CD4-positive, alpha-beta T cell treated with Interleukin-2 at 100 ng/mL for 4 hours (primary cell): ENCODE data around the gene TRAF3.

Experiments
- DNase-seq: peaks from one replicate; pipeline ENCODE4 v3.0.0-alpha.2; 2020; ENCODE audit warnings: low spot score

TRAF3 gene, protein sequence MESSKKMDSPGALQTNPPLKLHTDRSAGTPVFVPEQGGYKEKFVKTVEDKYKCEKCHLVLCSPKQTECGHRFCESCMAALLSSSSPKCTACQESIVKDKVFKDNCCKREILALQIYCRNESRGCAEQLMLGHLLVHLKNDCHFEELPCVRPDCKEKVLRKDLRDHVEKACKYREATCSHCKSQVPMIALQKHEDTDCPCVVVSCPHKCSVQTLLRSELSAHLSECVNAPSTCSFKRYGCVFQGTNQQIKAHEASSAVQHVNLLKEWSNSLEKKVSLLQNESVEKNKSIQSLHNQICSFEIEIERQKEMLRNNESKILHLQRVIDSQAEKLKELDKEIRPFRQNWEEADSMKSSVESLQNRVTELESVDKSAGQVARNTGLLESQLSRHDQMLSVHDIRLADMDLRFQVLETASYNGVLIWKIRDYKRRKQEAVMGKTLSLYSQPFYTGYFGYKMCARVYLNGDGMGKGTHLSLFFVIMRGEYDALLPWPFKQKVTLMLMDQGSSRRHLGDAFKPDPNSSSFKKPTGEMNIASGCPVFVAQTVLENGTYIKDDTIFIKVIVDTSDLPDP

DNA sequence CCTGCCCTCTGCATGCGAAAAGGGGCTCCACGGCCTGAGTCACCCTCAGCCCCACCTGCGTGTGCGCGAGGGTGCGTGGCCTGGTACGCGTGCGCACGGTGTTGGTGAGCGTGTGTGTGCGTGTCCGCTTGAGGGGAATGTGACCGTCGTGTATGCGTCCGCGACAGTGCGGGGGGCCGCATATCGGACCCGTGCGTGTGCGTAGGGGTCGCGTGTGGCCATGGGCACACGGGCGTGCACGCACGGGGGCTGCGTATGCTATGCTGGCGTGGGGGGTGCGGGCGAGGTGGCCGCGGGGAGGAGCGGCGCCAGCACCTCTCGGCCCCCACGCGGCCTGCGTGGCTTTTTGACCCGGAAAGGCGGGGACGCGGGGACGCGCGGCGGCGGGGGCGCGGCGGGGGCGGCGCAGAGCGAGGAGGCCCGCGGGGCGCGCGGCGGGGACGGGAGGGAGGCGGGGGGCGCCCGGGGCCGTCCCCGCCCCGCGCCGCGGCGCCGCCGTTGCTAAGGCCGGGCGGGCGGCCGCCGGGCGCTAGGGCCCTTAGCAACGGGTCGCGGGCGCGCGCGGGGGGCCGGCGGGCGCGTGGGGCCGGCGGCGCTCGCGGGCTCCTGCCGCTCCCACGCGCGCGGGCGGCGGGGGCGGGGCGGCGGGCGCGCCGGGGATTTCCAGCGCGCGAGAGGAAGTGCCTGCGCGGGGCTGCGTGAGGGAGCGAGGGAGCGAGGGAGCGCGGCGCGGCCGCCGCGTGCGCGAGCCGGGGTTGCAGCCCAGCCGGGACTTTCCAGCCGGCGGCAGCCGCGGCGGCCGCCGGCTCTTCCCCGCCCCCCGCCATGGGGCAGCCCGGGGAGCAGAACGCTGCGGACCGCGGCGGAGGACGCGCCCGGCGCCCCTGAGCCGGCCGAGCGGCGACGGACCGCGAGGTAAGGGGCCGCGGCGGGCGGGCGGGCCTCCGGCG is at the start of gene TRAF3:
TSS of gene TRAF3 (plus strand) at position 689 of the 950 bp plus-strand sequence. CDS start 92,753 bp downstream, outside the sequence.
- DNase-seq = peak; percentile 89

- DNase-seq = no peak
These were observed 48.7 kb upstream of the TRAF3 start for GRCh38 chr14:102728501-102728900.

DNA sequence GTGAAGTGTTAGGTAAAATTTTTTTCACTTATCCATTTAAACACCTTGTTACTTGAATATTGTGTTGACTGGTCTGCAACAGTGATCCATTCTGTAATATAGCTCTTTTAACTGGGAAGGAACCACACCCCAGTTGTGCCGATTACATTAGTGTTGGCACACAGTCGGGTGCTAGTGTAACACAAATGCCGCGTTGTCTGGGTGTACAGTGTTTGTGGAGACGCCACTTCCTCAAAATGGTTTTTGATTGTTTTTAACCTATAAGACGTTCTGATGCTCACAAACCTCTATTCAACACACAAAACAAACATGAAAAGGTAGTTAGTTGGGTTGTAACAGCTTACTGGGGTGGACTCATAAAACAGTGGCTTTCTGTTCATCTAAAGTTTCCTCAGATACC is 48.0 kb upstream of the TRAF3 start:
- no peak for DNase-seq

DNA sequence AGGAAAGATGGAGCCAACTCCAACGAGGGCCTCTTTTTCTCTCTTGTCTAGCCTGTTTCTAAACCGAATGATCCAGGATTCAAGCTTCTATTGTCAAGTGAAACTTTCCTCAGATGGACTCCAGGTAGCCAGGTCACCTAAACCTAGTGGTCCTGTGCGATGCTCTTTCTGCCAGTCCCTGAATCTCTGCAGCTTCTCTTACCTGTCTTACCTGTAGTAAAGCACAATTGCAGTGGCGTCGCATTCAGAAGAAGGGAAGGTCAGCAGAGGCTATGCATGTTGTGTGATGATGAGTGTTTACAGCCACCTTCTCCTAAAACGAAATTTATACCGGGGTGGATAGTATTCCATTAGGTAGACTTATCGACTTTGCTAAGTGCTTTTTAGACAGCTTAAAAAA is 47.4 kb upstream of the TRAF3 start:
- no peak for DNase-seq

- no peak for DNase-seq
These were observed 46.0 kb upstream of the TRAF3 start for GRCh38 chr14:102731101-102731870.

DNA sequence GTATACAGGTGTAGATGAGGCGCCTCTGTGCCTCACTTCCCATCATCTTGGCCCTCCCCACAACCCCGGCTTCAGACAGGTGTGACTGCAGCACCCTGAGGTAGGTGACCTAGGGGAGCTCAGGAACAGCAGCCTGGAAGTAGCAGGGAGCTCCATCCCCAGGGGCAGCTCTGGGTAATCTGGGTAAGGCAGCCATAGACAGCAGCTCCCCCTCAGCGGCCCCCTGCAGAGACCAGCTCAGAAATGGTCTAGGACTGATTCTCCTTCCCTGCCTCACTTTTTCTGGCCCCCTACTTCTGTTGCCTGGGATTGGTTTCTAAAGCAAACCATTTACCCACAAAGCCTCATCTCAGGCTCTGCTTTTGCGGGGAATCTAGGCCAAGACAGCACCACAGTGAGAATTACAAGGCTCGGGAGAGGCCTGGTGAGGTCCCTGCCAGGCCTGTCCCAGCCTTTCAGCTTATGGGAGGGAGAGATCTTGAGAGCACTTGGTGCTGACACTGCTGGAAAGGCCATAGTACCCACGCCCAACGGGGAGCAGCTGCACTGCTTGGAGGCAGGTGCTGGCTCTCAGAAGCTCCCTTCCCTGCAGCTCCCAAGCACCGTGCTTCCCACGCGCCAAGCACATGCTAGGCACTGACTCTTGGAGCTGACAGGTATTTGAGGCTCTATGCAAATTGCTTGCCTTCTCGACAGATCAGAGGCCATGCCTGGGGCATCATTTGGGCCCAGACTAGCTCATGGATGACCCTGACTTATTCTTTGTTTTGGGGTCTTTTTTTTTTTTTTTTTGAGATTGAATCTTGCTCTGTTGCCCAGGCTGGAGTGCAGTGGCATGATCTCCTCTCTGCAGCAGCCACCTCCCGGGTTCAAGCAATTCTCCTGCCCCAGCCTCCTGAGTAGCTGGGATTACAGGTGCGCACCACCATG is 45.1 kb upstream of the TRAF3 start:
- no peak for DNase-seq

DNA sequence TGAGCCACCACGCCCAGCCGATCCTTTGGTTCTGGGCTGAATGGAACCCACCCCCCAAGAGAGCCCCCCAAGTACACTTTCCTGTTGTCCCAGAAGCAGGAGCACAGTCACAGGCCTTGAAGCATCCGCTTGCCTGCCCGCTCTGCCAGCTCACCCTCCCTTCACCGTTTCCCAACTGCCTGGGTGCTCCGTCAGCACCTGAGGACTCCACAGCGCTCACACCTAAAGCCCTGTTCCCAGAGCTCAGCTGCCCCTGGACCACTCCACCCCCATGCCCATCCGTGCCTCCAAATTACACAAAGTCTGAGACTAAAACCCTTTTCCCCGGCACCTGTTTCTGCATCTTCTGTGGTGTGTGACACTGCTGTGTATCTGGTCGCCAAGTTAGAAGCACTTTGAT is 44.3 kb upstream of the TRAF3 start:
- DNase-seq = no peak

GRCh38 chr14:102733326-102733725 is 43.9 kb upstream of the TRAF3 start:
- no peak for DNase-seq

GRCh38 chr14:102734436-102734835 is 42.8 kb upstream of the TRAF3 start:
- no peak for DNase-seq

DNA sequence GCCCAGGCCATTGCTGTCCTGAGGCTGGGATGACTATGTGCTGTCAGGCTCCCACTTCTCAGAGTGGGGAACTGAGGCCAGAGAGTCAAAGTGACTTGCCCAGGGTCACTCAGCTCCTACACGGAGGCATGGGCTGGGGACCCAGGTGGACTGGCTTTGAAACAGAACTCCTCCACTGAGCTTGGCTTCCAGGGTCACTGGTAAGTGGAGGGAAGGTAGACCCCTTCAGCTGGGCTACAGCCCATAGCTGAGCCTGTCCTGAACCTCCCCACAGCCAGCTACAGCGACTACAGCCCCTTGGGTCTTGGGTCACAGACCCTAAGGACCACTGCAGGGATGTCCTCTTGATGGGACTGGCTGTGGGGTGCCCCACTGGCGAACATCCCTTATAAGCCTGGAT is 40.3 kb upstream of the TRAF3 start:
- no peak for DNase-seq

DNA sequence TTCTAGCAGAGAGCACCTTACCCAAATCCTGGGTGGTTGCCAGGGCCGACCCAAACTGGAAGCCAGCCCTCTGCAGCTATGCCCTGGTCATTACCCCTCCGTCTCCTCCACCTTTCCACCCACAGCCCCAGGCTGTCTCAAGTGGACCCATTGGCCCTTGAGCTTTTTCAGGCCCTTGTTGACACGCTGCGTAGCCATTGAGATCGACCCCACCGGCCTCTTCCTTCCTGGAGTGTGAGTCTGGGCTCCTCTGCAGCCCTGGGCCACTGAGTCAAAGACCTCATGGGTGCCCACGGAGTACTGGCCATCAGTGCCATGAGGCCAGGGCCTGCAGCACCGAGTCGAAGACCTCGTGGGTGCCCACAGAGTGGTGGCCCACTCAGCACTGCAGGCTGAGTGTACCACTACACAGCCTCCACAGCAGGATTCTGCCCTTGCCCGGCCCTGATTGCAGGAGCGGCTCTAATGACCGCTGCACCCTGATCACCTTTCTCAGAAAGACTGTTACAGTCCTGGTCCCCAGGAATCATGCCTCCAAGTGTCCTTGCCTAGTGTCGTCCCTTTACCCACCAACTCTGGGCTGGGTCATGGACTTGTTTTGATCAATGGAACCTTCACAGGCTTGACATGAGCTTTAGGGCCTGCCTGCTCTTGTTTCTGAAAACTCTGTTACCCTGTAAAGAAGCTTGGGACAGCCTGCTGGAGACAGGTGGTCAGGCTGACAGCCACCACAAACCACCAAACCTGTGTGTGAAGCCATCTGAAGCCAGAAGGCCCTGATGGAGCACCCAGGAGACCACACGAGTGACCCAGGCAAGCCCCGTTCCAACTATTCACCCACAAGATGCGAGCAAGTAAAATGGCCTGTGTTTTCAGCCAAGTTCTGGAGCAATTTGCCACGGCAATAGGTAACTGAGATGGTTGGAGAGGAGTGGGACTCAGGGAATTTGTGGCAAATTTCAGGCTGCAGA is 39.6 kb upstream of the TRAF3 start:
- no peak for DNase-seq

DNA sequence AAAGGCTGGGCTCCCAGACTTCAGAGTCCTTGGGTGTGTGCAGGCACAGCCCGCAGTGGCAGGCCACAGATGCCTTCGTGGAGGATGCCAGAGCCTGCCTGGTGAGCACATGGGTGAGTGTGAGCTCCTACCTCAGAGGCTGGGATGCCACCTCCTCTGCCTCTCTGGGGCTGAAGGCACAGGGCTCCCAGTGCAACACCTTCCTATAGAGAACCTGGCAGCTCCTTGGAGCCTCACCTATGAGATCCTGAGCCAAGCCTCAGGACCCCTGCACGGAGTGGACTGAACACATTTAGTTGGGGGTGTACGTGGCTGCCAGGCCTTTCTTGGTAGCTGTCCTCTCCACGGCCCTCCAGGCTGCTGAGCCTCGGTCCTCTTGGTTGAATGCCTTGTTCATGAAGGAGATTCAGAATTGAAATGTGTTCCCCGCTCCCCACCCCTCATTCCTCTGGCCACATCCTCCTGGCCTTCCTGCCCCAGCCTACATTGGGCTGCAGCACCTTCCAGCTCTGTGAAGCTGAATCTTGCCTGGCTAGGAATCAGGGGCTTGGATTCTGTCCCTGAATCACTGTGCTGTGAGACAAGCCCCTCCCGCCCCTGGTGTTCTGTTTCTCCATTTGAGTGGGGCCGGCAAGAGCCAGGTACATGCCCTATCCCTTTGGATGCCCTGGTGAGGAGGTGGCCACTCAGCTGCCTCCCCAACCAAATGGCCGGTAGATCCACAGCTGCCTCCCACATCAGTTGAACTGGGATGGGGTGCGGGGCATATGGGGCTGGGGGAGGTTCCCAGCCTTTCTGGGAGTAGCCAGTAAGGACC is 38.7 kb upstream of the TRAF3 start:
- no peak for DNase-seq

DNA sequence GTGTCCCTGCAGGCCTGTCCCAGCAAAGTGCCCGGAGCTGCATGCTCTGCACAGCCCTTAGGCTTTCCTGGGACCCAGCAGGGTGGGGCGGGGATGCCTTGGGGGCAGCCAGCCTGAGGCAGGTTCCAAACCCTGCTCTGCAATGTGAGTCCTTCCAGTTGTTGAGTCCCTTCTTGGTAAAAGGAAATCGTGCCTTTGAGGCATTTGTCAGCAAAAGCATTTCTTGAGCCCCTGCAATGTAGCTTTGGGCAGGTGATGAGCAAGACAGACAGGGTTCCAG is 38.1 kb upstream of the TRAF3 start:
- DNase-seq = no peak

DNA sequence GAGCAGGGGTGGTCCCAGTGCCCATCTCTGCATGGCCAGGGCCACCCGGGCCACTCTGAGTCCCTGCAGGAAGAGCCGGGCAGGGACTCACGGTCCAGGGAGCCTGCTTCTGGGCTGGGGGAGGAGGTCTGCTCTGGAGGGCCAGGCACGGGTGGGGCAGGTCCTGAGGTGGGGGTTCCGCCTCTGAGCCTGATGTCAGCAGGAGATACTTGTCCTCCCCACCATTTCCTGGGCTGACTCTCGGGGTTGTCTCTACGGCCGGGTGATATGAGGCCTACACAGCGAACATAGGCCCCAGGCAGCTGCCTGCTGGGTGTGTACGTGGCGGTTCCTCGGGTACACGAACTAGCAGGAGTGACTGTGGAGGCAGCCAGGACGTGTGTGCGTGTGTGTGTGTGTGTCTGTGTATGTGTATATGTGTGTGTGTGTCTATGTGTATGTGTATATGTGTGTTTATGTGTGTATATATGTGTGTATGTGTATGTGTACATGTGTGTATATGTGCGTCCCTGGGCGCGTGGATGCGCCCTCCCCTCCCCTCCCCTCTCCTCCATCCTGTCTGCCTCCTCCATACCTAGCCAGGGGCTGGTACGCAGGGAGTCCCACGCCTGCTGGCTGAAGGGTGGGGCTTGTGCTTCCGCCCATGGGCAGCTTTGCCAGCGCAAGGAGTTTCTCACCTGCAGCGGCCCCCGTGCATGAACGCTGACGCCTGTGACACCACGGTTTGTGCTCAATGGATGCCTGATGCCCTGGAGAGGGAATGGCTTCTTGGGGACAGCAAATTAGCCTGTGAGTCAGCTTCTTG is 30.4 kb upstream of the TRAF3 start:
- DNase-seq = no peak

DNA sequence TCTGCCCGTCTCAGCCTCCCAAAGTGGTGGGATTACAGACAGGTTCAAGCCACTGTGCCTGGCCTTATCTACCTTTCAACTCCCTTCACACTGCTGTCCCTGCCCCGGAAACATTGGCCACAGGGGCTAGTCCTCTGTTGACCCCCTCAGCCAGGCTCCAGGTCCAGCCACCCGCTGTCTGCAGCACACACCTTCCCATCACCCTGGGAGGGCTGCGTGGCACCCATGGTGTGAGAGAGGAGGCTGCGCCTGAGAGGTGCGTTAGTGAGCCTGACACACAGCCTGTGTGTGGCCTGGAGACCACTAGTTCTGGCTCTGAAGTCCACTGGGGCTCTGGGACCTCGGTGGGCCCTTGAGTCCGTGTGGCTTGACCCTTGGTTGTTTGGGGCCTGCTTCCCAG is 28.4 kb upstream of the TRAF3 start:
- no peak for DNase-seq

GRCh38 chr14:102749393-102750305 is 27.6 kb upstream of the TRAF3 start:
- DNase-seq = no peak

DNA sequence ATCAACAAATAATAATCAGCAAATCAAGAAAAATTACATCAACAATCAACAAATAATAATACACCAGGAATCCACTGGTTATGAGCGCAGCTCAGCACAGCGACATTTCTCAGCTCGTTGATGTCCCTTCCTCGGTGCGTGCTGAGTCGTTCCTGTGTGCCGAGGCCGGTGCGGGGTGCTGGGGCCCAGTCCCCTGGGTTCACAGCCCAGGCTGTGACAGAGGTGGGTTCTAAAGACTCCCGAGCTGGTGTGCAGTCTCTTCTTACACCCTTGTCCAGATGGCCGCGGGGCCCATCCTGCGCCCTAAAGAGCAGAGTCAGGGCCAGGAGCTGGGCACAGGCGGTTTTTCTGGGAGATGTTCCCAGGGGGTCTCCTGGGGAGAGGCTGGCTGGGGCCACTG is 26.9 kb upstream of the TRAF3 start:
- DNase-seq = no peak
